RWPE1 (cell line): Measurements from ENCODE around the gene DCAF7.

ENCODE experiments used
- CTCF ChIA-PET: fragments of 350-600 bp; sonication (Branson Sonifier 250); formaldehyde crosslinking; extraction: SDS; loops from one replicate; lab custom pipeline; 2021; lab: Yijun Ruan, JAX
- POLR2A ChIA-PET: fragments of 400-600 bp; formaldehyde crosslinking; extraction: SDS; loops from one replicate; lab custom pipeline; 2020; ENCODE audit warnings: antibody characterized with exemption; ENCODE audit not compliant: low non-redundant PET; lab: Yijun Ruan, JAX
- DNase-seq: peaks from one replicate; pipeline ENCODE4 v3.0.0; 2012; ENCODE audit warnings: low spot score
- H3K27ac ChIP-seq: fragments of 450-650 bp; 2 replicates; pipeline ENCODE4 v1.5.1; 2017
- TF ChIP-seq, protein P1 (sequence below): fragments of 450-650 bp; conservative IDR thresholded peaks from 2 replicates; pipeline ENCODE4 v1.5.1; 2017; ENCODE audit warnings: low read depth, mild to moderate bottlenecking

Gene DCAF7

DNA sequence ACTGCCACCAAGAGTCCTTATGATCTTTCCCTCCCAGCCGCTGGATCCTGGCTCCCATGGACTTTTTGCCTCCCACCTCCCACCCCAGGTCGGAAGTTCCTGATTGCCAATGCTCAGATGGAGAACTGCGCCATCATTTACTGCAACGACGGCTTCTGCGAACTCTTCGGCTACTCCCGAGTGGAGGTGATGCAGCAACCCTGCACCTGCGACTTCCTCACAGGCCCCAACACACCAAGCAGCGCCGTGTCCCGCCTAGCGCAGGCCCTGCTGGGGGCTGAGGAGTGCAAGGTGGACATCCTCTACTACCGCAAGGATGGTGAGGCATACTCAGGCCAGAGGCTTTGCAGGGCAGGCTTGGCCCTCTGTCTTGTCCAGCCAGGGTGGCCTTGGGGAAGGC lies 26.2 kb upstream of the DCAF7 start:
- ChIA-PET CTCF (interaction anchor here (0.5 kb wide), 1 partner anchor 1075 kb away, joined by 3 read pairs; no protein-coding TSS in a partner anchor), POLR2A (no interaction called here)
- TF ChIP-seq, protein P1, sequence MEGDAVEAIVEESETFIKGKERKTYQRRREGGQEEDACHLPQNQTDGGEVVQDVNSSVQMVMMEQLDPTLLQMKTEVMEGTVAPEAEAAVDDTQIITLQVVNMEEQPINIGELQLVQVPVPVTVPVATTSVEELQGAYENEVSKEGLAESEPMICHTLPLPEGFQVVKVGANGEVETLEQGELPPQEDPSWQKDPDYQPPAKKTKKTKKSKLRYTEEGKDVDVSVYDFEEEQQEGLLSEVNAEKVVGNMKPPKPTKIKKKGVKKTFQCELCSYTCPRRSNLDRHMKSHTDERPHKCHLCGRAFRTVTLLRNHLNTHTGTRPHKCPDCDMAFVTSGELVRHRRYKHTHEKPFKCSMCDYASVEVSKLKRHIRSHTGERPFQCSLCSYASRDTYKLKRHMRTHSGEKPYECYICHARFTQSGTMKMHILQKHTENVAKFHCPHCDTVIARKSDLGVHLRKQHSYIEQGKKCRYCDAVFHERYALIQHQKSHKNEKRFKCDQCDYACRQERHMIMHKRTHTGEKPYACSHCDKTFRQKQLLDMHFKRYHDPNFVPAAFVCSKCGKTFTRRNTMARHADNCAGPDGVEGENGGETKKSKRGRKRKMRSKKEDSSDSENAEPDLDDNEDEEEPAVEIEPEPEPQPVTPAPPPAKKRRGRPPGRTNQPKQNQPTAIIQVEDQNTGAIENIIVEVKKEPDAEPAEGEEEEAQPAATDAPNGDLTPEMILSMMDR: no peak
- DNase-seq: no peak
- H3K27ac ChIP-seq: no peak overlapping the region

DNA sequence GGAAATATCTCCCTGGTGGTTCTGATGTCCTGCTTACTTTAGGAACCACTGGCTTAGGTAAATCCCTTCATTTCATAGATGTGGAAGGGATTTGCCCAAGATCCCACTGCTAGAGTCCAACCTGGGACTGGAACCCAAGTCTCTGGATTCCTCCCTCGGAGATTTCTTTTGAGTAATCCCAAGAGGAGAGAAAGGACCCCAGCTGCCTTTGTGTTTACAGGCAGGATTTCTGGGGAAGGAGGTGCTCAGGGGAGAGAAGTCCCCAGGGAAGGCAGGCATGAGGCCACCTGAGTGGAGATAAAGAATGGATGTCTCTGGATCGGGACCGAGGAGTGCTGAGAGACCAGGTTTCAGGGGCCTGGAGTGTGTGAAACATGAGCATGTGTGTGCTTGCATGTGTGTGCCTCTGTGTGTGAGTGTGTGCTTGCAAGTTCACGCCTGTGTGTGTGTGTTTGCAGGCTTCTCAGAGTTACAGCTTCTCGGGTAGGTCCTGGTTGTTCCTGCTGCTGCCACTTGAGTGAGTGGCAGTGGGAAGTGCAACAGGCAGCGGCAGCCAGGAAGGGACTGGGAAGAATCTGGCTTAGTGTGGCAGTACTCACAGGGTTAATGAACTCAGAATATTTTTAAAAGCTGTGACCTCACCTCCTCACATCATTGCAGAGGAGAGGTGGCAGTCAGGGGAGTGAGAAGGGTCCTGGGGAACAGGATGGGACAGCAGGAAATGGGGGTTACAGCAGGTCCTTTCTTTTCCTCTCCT lies 24.9 kb upstream of the DCAF7 start:
- no peak overlapping the region for H3K27ac ChIP-seq
- no peak for DNase-seq
- CTCF ChIA-PET: interaction anchor here (0.6 kb wide), 1 partner anchor 1004 kb away, joined by 4 read pairs; no protein-coding TSS in a partner anchor
- POLR2A ChIA-PET: no interaction called here
- TF ChIP-seq, protein P1: no peak

GRCh38 chr17:63526861-63527260 lies 23.4 kb upstream of the DCAF7 start:
- CTCF ChIA-PET: no interaction called here
- H3K27ac ChIP-seq: no peak overlapping the region
- no peak for DNase-seq
- TF ChIP-seq, protein P1: no peak
- POLR2A ChIA-PET: interaction anchor here (0.6 kb wide), 1 partner anchor 168 kb away, joined by 3 read pairs; no protein-coding TSS in a partner anchor

- ChIA-PET CTCF (no interaction called here), POLR2A (no interaction called here)
- TF ChIP-seq, protein P1: no peak
- no peak overlapping the region for H3K27ac ChIP-seq
- DNase-seq: no peak
Measured at GRCh38 chr17:63528183-63528582, 22.1 kb upstream of the DCAF7 start.

DNA sequence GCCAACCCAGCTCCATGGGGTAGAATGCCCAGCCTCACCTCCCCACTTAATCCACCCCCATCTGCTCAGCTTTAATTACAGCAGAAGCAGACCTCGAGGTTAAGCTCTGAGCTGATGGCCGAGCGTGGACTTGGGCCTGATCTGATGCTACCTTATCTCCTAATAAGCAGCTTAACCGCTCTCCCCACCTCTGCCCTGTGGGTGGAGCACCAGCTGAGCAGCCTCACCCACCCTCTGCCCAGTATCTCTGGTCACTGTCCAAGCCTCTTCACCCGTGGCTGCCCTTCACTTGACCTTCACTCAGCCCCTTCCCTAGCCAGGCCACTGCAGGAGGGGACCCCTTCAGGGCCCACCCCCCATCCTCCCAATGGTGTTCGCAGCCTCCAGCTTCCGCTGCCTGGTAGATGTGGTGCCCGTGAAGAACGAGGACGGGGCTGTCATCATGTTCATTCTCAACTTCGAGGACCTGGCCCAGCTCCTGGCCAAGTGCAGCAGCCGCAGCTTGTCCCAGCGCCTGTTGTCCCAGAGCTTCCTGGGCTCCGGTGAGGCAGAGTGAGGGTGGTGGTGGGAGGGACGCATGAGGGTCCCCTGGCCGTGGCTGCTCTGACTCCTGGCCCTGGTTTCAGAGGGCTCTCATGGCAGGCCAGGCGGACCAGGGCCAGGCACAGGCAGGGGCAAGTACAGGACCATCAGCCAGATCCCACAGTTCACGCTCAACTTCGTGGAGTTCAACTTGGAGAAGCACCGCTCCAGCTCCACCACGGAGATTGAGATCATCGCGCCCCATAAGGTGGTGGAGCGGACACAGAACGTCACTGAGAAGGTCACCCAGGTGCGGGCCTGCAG lies 20.3 kb upstream of the DCAF7 start:
- TF ChIP-seq, protein P1: no peak
- no peak for DNase-seq
- ChIA-PET POLR2A (no interaction called here), CTCF (interaction anchor here (0.5 to 1.1 kb wide), 2 partner anchors 94 to 558 kb away, joined by 3 to 5 read pairs; no protein-coding TSS in a partner anchor)
- H3K27ac ChIP-seq: no peak overlapping the region

- ChIA-PET POLR2A (no interaction called here), CTCF (interaction anchor here (0.5 to 0.9 kb wide), 2 partner anchors 19 to 559 kb away, joined by 3 to 5 read pairs; no protein-coding TSS in a partner anchor)
- no peak overlapping the region for H3K27ac ChIP-seq
- no peak for DNase-seq
- TF ChIP-seq, protein P1: no peak
Measured at GRCh38 chr17:63530557-63531021, 19.7 kb upstream of the DCAF7 start.
